ENCODE results near the gene RNF135.

- TF ChIP-seq GATA2 (IDR thresholded peaks at IDR 0.05; ENCODE audit: low read depth, low read length) (no peak), GATA3 (IDR thresholded peaks at IDR 0.05; ENCODE audit: low read depth, low read length) (no peak)
Measured at GRCh38 chr17:31008374-31009041, 37.7 kb downstream of the RNF135 start.

Measured in SH-SY5Y (cell line).